ENCODE measurements around the gene DAP3. TPM values are rescaled to one million over a fixed set of nuclear protein-coding genes. Genes with fewer than 3 reads are reported as not detected.
"Not testable (repeated sequence)": the region's sequence is repeated elsewhere in the genome, so short reads cannot be mapped to it uniquely, and the experiment has no call there.

The DAP3 gene
- polyA plus RNA-seq, 1 of the 3 experiments (the other 2 are of a cell fraction) = 115 TPM

GRCh38 chr1:155712636-155713035, 23.7 kb downstream of the DAP3 start:
- H3F3A ChIP-seq (replicated peaks; ENCODE audit: insufficient read depth); H3K9me2 ChIP-seq; H3K4me3 ChIP-seq (ENCODE audit: low read depth in 2 of 2, low read length in 1 of 2); H3K27ac ChIP-seq (ENCODE audit: low read depth in 2 of 2, low read length in 1 of 2); H3K4me2 ChIP-seq; H3K9ac ChIP-seq; H3K27me3 ChIP-seq (ENCODE audit: insufficient read depth); H2AFZ ChIP-seq (ENCODE audit: low read depth); H3K4me1 ChIP-seq (ENCODE audit: control insufficient read depth in 1 of 2, insufficient read depth in 2 of 2, low read depth in 1 of 2, low read length in 1 of 2); H4K20me1 ChIP-seq (ENCODE audit: insufficient read depth); H3K9me3 ChIP-seq; DNase-seq; POLR2A ChIA-PET: not testable (repeated sequence)
- H3K36me3 ChIP-seq (replicated peaks in 1 of 2; ENCODE audit: control insufficient read depth in 1 of 2, insufficient read depth in 2 of 2, low read length in 1 of 2) = peaks cover 27 to 30% of the 10 kb centered on the region in 2 experiments
- 96% methylated on average over 3 of the region's 3 CpGs for WGBS (ENCODE audit: low lambda C conversion rate)
- H3K79me2 ChIP-seq (ENCODE audit: insufficient read depth) = peaks cover 72% of the 10 kb centered on the region
- TF ChIP-seq RAD21 (IDR thresholded peaks at IDR 0.05; ENCODE audit: low read length) (peak; percentile 52), SMC3 (IDR thresholded peaks at IDR 0.05; ENCODE audit: low read depth, low read length) (peak; percentile 21; the same call in 1 of the 2 replicates)
- CTCF ChIA-PET = interaction anchor here (3.7 kb wide), 1 partner anchor 17 kb away, joined by 18 read pairs; no protein-coding TSS in a partner anchor

GRCh38 chr1:155713075-155713474, 24.2 kb downstream of the DAP3 start:
- Histone ChIP-seq H3K27ac (ENCODE audit: low read depth in 2 of 2, low read length in 1 of 2) (no peak overlapping the region), H3K4me1 (ENCODE audit: control insufficient read depth in 1 of 2, insufficient read depth in 2 of 2, low read depth in 1 of 2, low read length in 1 of 2) (no peaks in the 10 kb centered on the region), H3K36me3 (replicated peaks in 1 of 2; ENCODE audit: control insufficient read depth in 1 of 2, insufficient read depth in 2 of 2, low read length in 1 of 2) (peaks cover 27 to 28% of the 10 kb centered on the region in 2 experiments), H3K9me2 (no peaks in the 10 kb centered on the region), H3K27me3 (ENCODE audit: insufficient read depth) (no peaks in the 10 kb centered on the region), H3K4me3 (ENCODE audit: low read depth in 2 of 2, low read length in 1 of 2) (no peak overlapping the region), H3K4me2 (no peak overlapping the region), H3K9me3 (0 out of 2 replicates have a peak, but pooled peaks cover 7% of the 10 kb centered on the region), H2AFZ (ENCODE audit: low read depth) (no peak overlapping the region), H3F3A (replicated peaks; ENCODE audit: insufficient read depth) (no peaks in the 10 kb centered on the region), H3K9ac (no peak overlapping the region), H3K79me2 (ENCODE audit: insufficient read depth) (peaks cover 71% of the 10 kb centered on the region), H4K20me1 (ENCODE audit: insufficient read depth) (no peaks in the 10 kb centered on the region)
- no peak for DNase-seq
- ChIA-PET CTCF (interaction anchor here (3.7 kb wide), 1 partner anchor 16 kb away, joined by 18 read pairs; no protein-coding TSS in a partner anchor), POLR2A (no interaction called here)
- no peak for TF ChIP-seq USF2 (IDR thresholded peaks at IDR 0.05; ENCODE audit: borderline replicate concordance, low read depth, low read length)
- no peak for TF ChIP-seq RFX5 (IDR thresholded peaks at IDR 0.05; ENCODE audit: low read length)
- no peak for TF ChIP-seq GATA2 (CRISPR knock-in tag; IDR thresholded peaks at IDR 0.05)
- no peak for TF ChIP-seq SIN3A (IDR thresholded peaks at IDR 0.05; ENCODE audit: borderline replicate concordance, low read depth, low read length)
- no peak for TF ChIP-seq POLR2AphosphoS5 (IDR thresholded peaks at IDR 0.05; ENCODE audit: low read depth, low read length)
- TF ChIP-seq MXI1 (IDR thresholded peaks at IDR 0.05; ENCODE audit: low read depth, low read length) = no peak
- no peak for TF ChIP-seq USF1 (IDR thresholded peaks at IDR 0.05; ENCODE audit: borderline replicate concordance, low read depth)
- TF ChIP-seq TEAD4 (IDR thresholded peaks at IDR 0.05; ENCODE audit: borderline replicate concordance, insufficient read depth) = no peak
- TF ChIP-seq FOXM1 (IDR thresholded peaks at IDR 0.05; ENCODE audit: low read depth) = no peak
- TF ChIP-seq FOXJ3 (CRISPR knock-in tag; IDR thresholded peaks at IDR 0.05) = no peak
- TF ChIP-seq PBX3 (IDR thresholded peaks at IDR 0.05) = no peak
- TF ChIP-seq YY1 (IDR thresholded peaks at IDR 0.05; ENCODE audit: low read depth) = no peak
- TF ChIP-seq TAF1 (IDR thresholded peaks at IDR 0.05; ENCODE audit: borderline replicate concordance, low read depth, low read length) = no peak
- no peak for TF ChIP-seq MAX (IDR thresholded peaks at IDR 0.05; ENCODE audit: low read depth)
- WGBS (ENCODE audit: low lambda C conversion rate) = 72% methylated on average over 2 of the region's 2 CpGs

GRCh38 chr1:155715056-155715455, 26.2 kb downstream of the DAP3 start:
- H3K4me2 ChIP-seq; H4K20me1 ChIP-seq (ENCODE audit: insufficient read depth); H3F3A ChIP-seq (replicated peaks; ENCODE audit: insufficient read depth); H3K4me1 ChIP-seq (ENCODE audit: control insufficient read depth in 1 of 2, insufficient read depth in 2 of 2, low read depth in 1 of 2, low read length in 1 of 2); POLR2A ChIA-PET; H2AFZ ChIP-seq (ENCODE audit: low read depth); H3K27ac ChIP-seq (ENCODE audit: low read depth in 2 of 2, low read length in 1 of 2); DNase-seq; H3K9me3 ChIP-seq; H3K27me3 ChIP-seq (ENCODE audit: insufficient read depth); H3K9ac ChIP-seq; H3K9me2 ChIP-seq; H3K4me3 ChIP-seq (ENCODE audit: low read depth in 2 of 2, low read length in 1 of 2): not testable (repeated sequence)
- CTCF ChIA-PET = interaction anchor here (3.7 kb wide), 1 partner anchor 14 kb away, joined by 18 read pairs; no protein-coding TSS in a partner anchor
- Histone ChIP-seq H3K36me3 (replicated peaks in 1 of 2; ENCODE audit: control insufficient read depth in 1 of 2, insufficient read depth in 2 of 2, low read length in 1 of 2) (peaks cover 15 to 22% of the 10 kb centered on the region in 2 experiments), H3K79me2 (ENCODE audit: insufficient read depth) (peaks cover 59% of the 10 kb centered on the region; the same call in 1 of the 2 replicates)
- WGBS (ENCODE audit: low lambda C conversion rate) = 95% methylated on average over 3 of the region's 3 CpGs
